Adrenal gland (tissue), 5 donors: Measurements from ENCODE around the gene ID2.

Experiments used
- CTCF ChIP-seq, 6 experiments: fragments of 450-650 bp in 4 of 6; fragments of 200-600 bp in 2 of 6; sonication (generic) in 1 of 6; IDR thresholded peaks; 1 replicate in 5 of 6; 2 replicates in 1 of 6; pipeline versions ENCODE4 v1.5.1 to v1.8.0; 2016 to 2021; ENCODE audit warnings: antibody characterized with exemption in 6 of 6, mild to moderate bottlenecking in 2 of 6, moderate library complexity in 1 of 6
- POLR2A ChIP-seq, 2 donors: fragments of 450-650 bp; IDR thresholded peaks; one replicate each; pipeline ENCODE4 v1.6.1; 2017; ENCODE audit warnings: antibody characterized with exemption in 2 of 2, mild to moderate bottlenecking in 2 of 2, moderate library complexity in 1 of 2
- donor health status: DM: no; HTN: no; CAD: no.

- TF ChIP-seq CTCF (IDR thresholded peaks at IDR 0.05) = no peak
- no peak for TF ChIP-seq POLR2A (IDR thresholded peaks at IDR 0.05)
Measured at GRCh38 chr2:8642366-8643068, 39.3 kb upstream of the ID2 start.
